NCI-H345 (cell line): ENCODE measurements around the gene ADAMTS13.
"Not testable (repeated sequence)": the region's sequence is repeated elsewhere in the genome, so short reads cannot be mapped to it uniquely, and the experiment has no call there.

ENCODE experiments used
- DNase-seq: peaks from one replicate; lab custom pipeline; 2025; lab: John Stamatoyannopoulos, UW

The ADAMTS13 gene

GRCh38 chr9:133425049-133425632 is 3.0 kb downstream of the ADAMTS13 start:
- no peak for DNase-seq

- DNase-seq, result no peak
Measured at GRCh38 chr9:133426011-133426410, 3.8 kb downstream of the ADAMTS13 start.

- DNase-seq, result no peak
Measured at GRCh38 chr9:133427658-133428348, 5.6 kb downstream of the ADAMTS13 start.

- DNase-seq, result peak; percentile 49
Measured at GRCh38 chr9:133428617-133429101, 6.5 kb downstream of the ADAMTS13 start.

- DNase-seq, result no peak
Measured at GRCh38 chr9:133429214-133429613, 7.0 kb downstream of the ADAMTS13 start.

- DNase-seq, result peak; percentile 4
Measured at GRCh38 chr9:133429641-133430161, 7.5 kb downstream of the ADAMTS13 start.

- DNase-seq, result no peak
Measured at GRCh38 chr9:133430244-133430643, 8.1 kb downstream of the ADAMTS13 start.

- no peak for DNase-seq
Measured at GRCh38 chr9:133433351-133433843, 11.2 kb downstream of the ADAMTS13 start.

GRCh38 chr9:133436681-133437080 is 14.5 kb downstream of the ADAMTS13 start:
- DNase-seq, result no peak

GRCh38 chr9:133437753-133438531 is 15.8 kb downstream of the ADAMTS13 start:
- DNase-seq, result no peak

- no peak for DNase-seq
Measured at GRCh38 chr9:133439337-133439736, 17.2 kb downstream of the ADAMTS13 start.

- DNase-seq, result no peak
Measured at GRCh38 chr9:133440874-133441273, 18.7 kb downstream of the ADAMTS13 start.

- DNase-seq, result no peak
Measured at GRCh38 chr9:133441571-133441970, 19.4 kb downstream of the ADAMTS13 start.

GRCh38 chr9:133443248-133443647 is 21.1 kb downstream of the ADAMTS13 start:
- no peak for DNase-seq

- DNase-seq, result peak; percentile 64
Measured at GRCh38 chr9:133443982-133444381, 21.8 kb downstream of the ADAMTS13 start.

- DNase-seq, result no peak
Measured at GRCh38 chr9:133445293-133445969, 23.3 kb downstream of the ADAMTS13 start.

GRCh38 chr9:133448487-133448972 is 26.4 kb downstream of the ADAMTS13 start:
- no peak for DNase-seq

- DNase-seq, result peak; percentile 56
Measured at GRCh38 chr9:133449760-133450159, 27.6 kb downstream of the ADAMTS13 start.

- not testable (repeated sequence) for DNase-seq
Measured at GRCh38 chr9:133451865-133452264, 29.7 kb downstream of the ADAMTS13 start.

- no peak for DNase-seq
Measured at GRCh38 chr9:133452562-133452961, 30.4 kb downstream of the ADAMTS13 start.

GRCh38 chr9:133453651-133454050 is 31.5 kb downstream of the ADAMTS13 start:
- DNase-seq, result no peak

GRCh38 chr9:133454325-133454724 is 32.2 kb downstream of the ADAMTS13 start:
- DNase-seq, result no peak
